Right lobe of liver (tissue), 6 donors: ENCODE measurements around the gene CCDC158. TPM values are rescaled to one million over a fixed set of nuclear protein-coding genes. Genes with fewer than 3 reads are reported as not detected.
"Not testable (repeated sequence)": the region's sequence is repeated elsewhere in the genome, so short reads cannot be mapped to it uniquely, and the experiment has no call there.

Source experiments
- ATAC-seq, 4 donors: fragments of 200-7000 bp; cut with Tn5 transposase; one replicate each; pipeline ENCODE4 v1.9.1; 2020; ENCODE audit warnings: mild to moderate bottlenecking in 4 of 4, moderate library complexity in 4 of 4
- DNase-seq, 3 donors: peaks; one replicate each; pipeline ENCODE4 v3.0.0-alpha.2; 2020
- H3K27ac ChIP-seq, 3 donors: fragments of 200-600 bp; one replicate each; pipeline ENCODE4 v1.8.0; 2022
- H3K27me3 ChIP-seq, 2 donors: fragments of 200-600 bp; one replicate each; pipeline ENCODE4 v1.8.0; 2022
- H3K36me3 ChIP-seq, 4 donors: fragments of 200-600 bp; sonication (generic) in 1 of 4; one replicate each; pipeline versions ENCODE4 v1.5.1 to v1.8.0; 2017 to 2022; ENCODE audit warnings: control low read depth in 1 of 4
- H3K4me1 ChIP-seq, 4 donors: fragments of 200-600 bp; sonication (generic) in 1 of 4; one replicate each; pipeline versions ENCODE4 v1.5.1 to v1.8.0; 2017 to 2022; ENCODE audit warnings: control low read depth in 1 of 4
- H3K4me3 ChIP-seq, 3 donors: fragments of 200-600 bp; one replicate each; pipeline ENCODE4 v1.8.0; 2022
- H3K9me3 ChIP-seq, 4 donors: fragments of 200-600 bp; sonication (generic) in 1 of 4; one replicate each; pipeline versions ENCODE4 v1.5.1 to v1.8.0; 2017 to 2022; ENCODE audit warnings: control low read depth in 1 of 4
- CTCF ChIP-seq, 4 donors: fragments of 200-600 bp in 3 of 4; fragments of 450-650 bp in 1 of 4; IDR thresholded peaks; one replicate each; pipeline versions ENCODE4 v1.5.1 to v1.8.0; 2016 to 2022; ENCODE audit warnings: antibody characterized with exemption in 4 of 4, mild to moderate bottlenecking in 2 of 4
- POLR2A ChIP-seq: fragments of 450-650 bp; IDR thresholded peaks from one replicate; pipeline ENCODE4 v1.6.1; 2017; ENCODE audit warnings: antibody characterized with exemption, mild to moderate bottlenecking
- WGBS: methylation state at CpG from one replicate; pipeline ENCODE4 v1.1.6; 2018; ENCODE audit warnings: low coverage, low lambda C conversion rate; ENCODE audit not compliant: insufficient coverage; ENCODE audit errors: missing lambda C conversion rate; 5-methylcytosine and 5-hydroxymethylcytosine counted together
- intact Hi-C, 2 donors: fragments of 100-400 bp; cut with DNase I; formaldehyde crosslinking; loops; one replicate each; pipeline versions ENCODE4 v1.11.2 to v1.14.1; 2022
- total RNA-seq, 6 experiments: library from RNA; depleted of rRNA in 2 of 6; stranded (reverse); fragments of >200 nt in 2 of 6; fragmentation: NEBNext Ultra II Directional in 3 of 6; extraction: Animal tissue kit (Norgen Biotek cat#: 25700) in 3 of 6; gene quantifications; one replicate each; pipeline versions ENCODE4 v1.1.0 to v1.2.4, GENCODE V29; 2016 to 2023
- donor health status: DM: no; HTN: yes; CAD: no.
- donor health status: DM: no; HTN: no; CAD: no.
- donor health status: DM: no; HTN: no; CAD: no.
- donor health status: DM: no; HTN: yes; CAD: no.
- donor health status: DM: no; HTN: yes; CAD: no.

The CCDC158 gene
- total RNA-seq, 6 experiments from 2014 or later: 0.51 to 2.9 (median 1.3) TPM

GRCh38 chr4:76429636-76430035, 8.7 kb upstream of the CCDC158 start:
- DNase-seq: no peak
- intact Hi-C loops: loop anchor here in 1 of 2 donors (5.0 kb wide), 1 partner anchor 73 kb away; no protein-coding TSS in a partner anchor
- Histone ChIP-seq H3K27ac (no peak overlapping the region), H3K36me3 (no peaks in the 10 kb centered on the region), H3K27me3 (no peaks in the 10 kb centered on the region), H3K9me3 (no peaks in the 10 kb centered on the region), H3K4me3 (no peak overlapping the region), H3K4me1 (peaks cover 0 to 4% (median 0%) of the 10 kb centered on the region in 4 donors)
- 88% methylated on average over 1 of the region's 1 CpG for WGBS
- ATAC-seq: peak in 1 of 4 donors; percentile 36
- TF ChIP-seq CTCF (IDR thresholded peaks at IDR 0.05) (no peak), POLR2A (no peak)

- no peaks in the 10 kb centered on the region for H3K9me3 ChIP-seq
- no peaks in the 10 kb centered on the region for H3K27me3 ChIP-seq
- DNase-seq (no peak), ATAC-seq (no peak)
- intact Hi-C loops: no loop called here
- H3K4me3 ChIP-seq: no peak overlapping the region
- 92% methylated on average over 1 of the region's 2 CpGs for WGBS
- TF ChIP-seq POLR2A: no peak
- TF ChIP-seq CTCF (IDR thresholded peaks at IDR 0.05): peak in 1 of 4 donors; percentile 8
- H3K4me1 ChIP-seq: peaks cover 0 to 4% (median 0%) of the 10 kb centered on the region in 4 donors
- no peaks in the 10 kb centered on the region for H3K36me3 ChIP-seq
- H3K27ac ChIP-seq: no peak overlapping the region
Measured at GRCh38 chr4:76426272-76426671, 5.3 kb upstream of the CCDC158 start.

- H3K27ac ChIP-seq, intact Hi-C loops, ATAC-seq, H3K27me3 ChIP-seq, H3K4me3 ChIP-seq, H3K4me1 ChIP-seq, H3K36me3 ChIP-seq, H3K9me3 ChIP-seq, DNase-seq: not testable (repeated sequence)
- WGBS: no CpG with 5 or more reads among the region's 27 CpGs
Measured at GRCh38 chr4:76423159-76423558, 2.2 kb upstream of the CCDC158 start.

GRCh38 chr4:76420188-76420761, 666 bp downstream of the CCDC158 start:
- H3K36me3 ChIP-seq: no peaks in the 10 kb centered on the region
- H3K4me1 ChIP-seq: no peaks in the 10 kb centered on the region
- intact Hi-C loops: no loop called here
- peak in 3 of 4 donors; percentile 9 to 38 (median 16) for ATAC-seq
- peak in 1 of 3 donors; percentile 47 for DNase-seq
- 74% methylated on average over 12 of the region's 18 CpGs for WGBS
- peak overlapping the region in 1 of 3 donors; percentile 13 for H3K27ac ChIP-seq
- H3K27me3 ChIP-seq: no peaks in the 10 kb centered on the region
- H3K4me3 ChIP-seq: peak overlapping the region; percentile 55 to 69 (median 67)
- no peaks in the 10 kb centered on the region for H3K9me3 ChIP-seq
- TF ChIP-seq CTCF (IDR thresholded peaks at IDR 0.05): no peak
- no peak for TF ChIP-seq POLR2A

- Histone ChIP-seq H3K36me3 (no peaks in the 10 kb centered on the region), H3K4me1 (no peaks in the 10 kb centered on the region), H3K4me3 (no peak overlapping the region), H3K27me3 (no peaks in the 10 kb centered on the region), H3K9me3 (no peaks in the 10 kb centered on the region), H3K27ac (no peak overlapping the region)
- intact Hi-C loops: no loop called here
- 63% methylated on average over 3 of the region's 3 CpGs for WGBS
- TF ChIP-seq POLR2A: no peak
- no peak for TF ChIP-seq CTCF (IDR thresholded peaks at IDR 0.05)
- ATAC-seq: peak in 1 of 4 donors; percentile 46
- DNase-seq: no peak
Measured at GRCh38 chr4:76410636-76411035, 10.3 kb downstream of the CCDC158 start.
